Esophagus squamous epithelium (tissue), 4 donors: ENCODE measurements around the gene DPY30.

Source experiments
- POLR2A ChIP-seq, 4 donors: fragments of 450-650 bp; IDR thresholded peaks; one replicate each; pipeline ENCODE4 v1.6.1; 2017; ENCODE audit warnings: antibody characterized with exemption in 4 of 4, mild to moderate bottlenecking in 4 of 4, moderate library complexity in 3 of 4
- TF ChIP-seq, protein P1 (sequence below), 6 experiments: fragments of 450-650 bp in 4 of 6; fragments of 200-600 bp in 2 of 6; sonication (generic) in 2 of 6; IDR thresholded peaks; one replicate each; pipeline ENCODE4 v1.5.1; 2016 to 2019; ENCODE audit warnings: antibody characterized with exemption in 6 of 6, mild to moderate bottlenecking in 4 of 6, moderate library complexity in 4 of 6

DNA sequence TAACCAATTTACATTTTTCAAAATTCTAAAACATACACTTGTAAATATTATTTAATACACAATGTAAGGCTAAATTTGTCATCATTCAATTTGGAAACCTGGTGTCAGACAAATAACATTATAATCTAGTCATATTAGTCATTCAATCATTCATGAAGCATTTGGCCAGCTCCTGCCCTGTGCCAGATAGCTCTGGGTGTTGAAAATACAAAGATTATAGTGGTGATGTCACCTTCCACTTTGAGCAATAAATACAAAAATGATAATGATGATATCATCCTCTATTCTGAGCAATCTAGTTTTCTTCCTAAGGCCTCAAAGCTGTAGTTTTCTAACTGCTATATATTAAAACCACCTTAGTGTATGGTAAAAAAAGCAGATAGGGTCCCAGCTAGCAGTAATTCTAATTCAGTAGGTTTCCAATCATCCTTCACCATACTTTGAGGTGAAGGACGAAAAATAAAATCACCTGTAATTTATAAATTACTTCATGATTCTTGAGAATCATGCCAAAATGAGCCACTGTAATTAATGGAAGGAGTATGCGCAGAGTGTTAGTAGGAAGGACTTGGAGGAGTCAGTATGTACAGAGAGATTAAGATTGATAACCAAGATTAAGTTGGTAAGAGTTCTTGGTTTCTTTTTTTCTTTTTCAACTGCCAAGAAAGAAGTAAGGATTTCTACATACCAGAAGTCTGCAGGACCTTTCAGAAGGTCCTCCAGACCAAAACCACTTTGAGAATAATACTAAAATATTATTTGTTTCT lies 52.0 kb downstream of the DPY30 start:
- TF ChIP-seq, protein P1, sequence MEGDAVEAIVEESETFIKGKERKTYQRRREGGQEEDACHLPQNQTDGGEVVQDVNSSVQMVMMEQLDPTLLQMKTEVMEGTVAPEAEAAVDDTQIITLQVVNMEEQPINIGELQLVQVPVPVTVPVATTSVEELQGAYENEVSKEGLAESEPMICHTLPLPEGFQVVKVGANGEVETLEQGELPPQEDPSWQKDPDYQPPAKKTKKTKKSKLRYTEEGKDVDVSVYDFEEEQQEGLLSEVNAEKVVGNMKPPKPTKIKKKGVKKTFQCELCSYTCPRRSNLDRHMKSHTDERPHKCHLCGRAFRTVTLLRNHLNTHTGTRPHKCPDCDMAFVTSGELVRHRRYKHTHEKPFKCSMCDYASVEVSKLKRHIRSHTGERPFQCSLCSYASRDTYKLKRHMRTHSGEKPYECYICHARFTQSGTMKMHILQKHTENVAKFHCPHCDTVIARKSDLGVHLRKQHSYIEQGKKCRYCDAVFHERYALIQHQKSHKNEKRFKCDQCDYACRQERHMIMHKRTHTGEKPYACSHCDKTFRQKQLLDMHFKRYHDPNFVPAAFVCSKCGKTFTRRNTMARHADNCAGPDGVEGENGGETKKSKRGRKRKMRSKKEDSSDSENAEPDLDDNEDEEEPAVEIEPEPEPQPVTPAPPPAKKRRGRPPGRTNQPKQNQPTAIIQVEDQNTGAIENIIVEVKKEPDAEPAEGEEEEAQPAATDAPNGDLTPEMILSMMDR (IDR thresholded peaks at IDR 0.05): no peak
- no peak for TF ChIP-seq POLR2A (IDR thresholded peaks at IDR 0.05)
